HEK293T (cell line): ENCODE measurements around the gene TBC1D22A.

Source experiments
- BHLHE40 ChIP-seq: fragments of 450-650 bp; IDR thresholded peaks from 2 replicates; pipeline ENCODE4 v1.6.1; 2016; ENCODE audit warnings: mild to moderate bottlenecking, moderate library complexity, borderline replicate concordance
- FOXA1 ChIP-seq: fragments of 450-650 bp; IDR thresholded peaks from 2 replicates; pipeline ENCODE4 v1.6.1; 2016; ENCODE audit warnings: mild to moderate bottlenecking
- FOXK2 ChIP-seq: fragments of 450-650 bp; IDR thresholded peaks from 2 replicates; pipeline ENCODE4 v1.6.1; 2016; ENCODE audit warnings: mild to moderate bottlenecking
- HDGF ChIP-seq: fragments of 450-650 bp; IDR thresholded peaks from 2 replicates; pipeline ENCODE4 v1.6.1; 2017; ENCODE audit warnings: antibody characterized with exemption, borderline replicate concordance
- SP1 ChIP-seq: fragments of 450-650 bp; IDR thresholded peaks from 2 replicates; pipeline ENCODE4 v1.6.1; 2017

GRCh38 chr22:47089374-47089773 lies 326.9 kb downstream of the TBC1D22A start:
- TF ChIP-seq FOXA1 = no peak
- TF ChIP-seq SP1 = no peak
- no peak for TF ChIP-seq BHLHE40
- no peak for TF ChIP-seq HDGF
- TF ChIP-seq FOXK2 = no peak
